Erythroblast (primary cell): ENCODE data around the gene CMSS1.

ENCODE experiments used
- GATA1 ChIP-seq: IDR thresholded peaks from 2 replicates; pipeline ENCODE4 v1.6.1; 2011; ENCODE audit warnings: low read depth, mild to moderate bottlenecking, control low read depth, low read length, moderate library complexity
- POLR2A ChIP-seq: IDR thresholded peaks from 2 replicates; pipeline ENCODE4 v1.6.1; 2011; ENCODE audit warnings: mild to moderate bottlenecking, low read length

GRCh38 chr3:100073714-100074307 is 256.1 kb downstream of the CMSS1 start:
- TF ChIP-seq POLR2A (no peak), GATA1 (no peak)
